ENCODE data around the gene CCDC187. TPM values are rescaled to one million over a fixed set of nuclear protein-coding genes. Genes with fewer than 3 reads are reported as not detected.

Gene CCDC187
- total RNA-seq, 1 experiment from 2014 or later: 0.04 TPM

GRCh38 chr9:136274786-136275654 is 28.9 kb downstream of the CCDC187 start:
- DNase-seq (ENCODE audit: low spot score): no peak
- no peaks in the 10 kb centered on the region for H3K36me3 Mint-ChIP-seq
- H3K27me3 Mint-ChIP-seq (ENCODE audit: low read depth): no peaks in the 10 kb centered on the region
- ATAC-seq: no peak
- H3K4me3 Mint-ChIP-seq: no peak overlapping the region
- POLR2A ChIA-PET: interaction anchor here (1.5 kb wide), 1 partner anchor 14 kb away, joined by 4 read pairs; no protein-coding TSS in a partner anchor
- H3K4me1 Mint-ChIP-seq: peaks cover 1% of the 10 kb centered on the region
- H3K27ac Mint-ChIP-seq: no peak overlapping the region
- H3K9me3 Mint-ChIP-seq: peaks cover 2% of the 10 kb centered on the region; the same call in 1 of the 2 replicates
- no peak for TF ChIP-seq ZNF281 (CRISPR knock-in tag; IDR thresholded peaks at IDR 0.05)
- no peak for TF ChIP-seq FOXP4 (CRISPR knock-in tag; IDR thresholded peaks at IDR 0.05)
- TF ChIP-seq JAZF1 (CRISPR knock-in tag; IDR thresholded peaks at IDR 0.05): no peak
- TF ChIP-seq USF1 (CRISPR knock-in tag; IDR thresholded peaks at IDR 0.05): no peak
- CTCF ChIA-PET: interaction anchor here (0.6 to 3.3 kb wide), 13 partner anchors 8 to 153 kb away, joined by 3 to 20 read pairs (median 5); no protein-coding TSS in a partner anchor

- Mint-ChIP-seq H3K27ac (no peak overlapping the region), H3K9me3 (no peaks in the 10 kb centered on the region), H3K36me3 (no peaks in the 10 kb centered on the region), H3K27me3 (ENCODE audit: low read depth) (no peaks in the 10 kb centered on the region), H3K4me1 (peaks cover 6% of the 10 kb centered on the region), H3K4me3 (no peak overlapping the region)
- POLR2A ChIA-PET: no interaction called here
- CTCF ChIA-PET: interaction anchor here (0.6 kb wide), 1 partner anchor 11 kb away, joined by 3 read pairs; no protein-coding TSS in a partner anchor
- no peak for TF ChIP-seq SP1 (CRISPR knock-in tag; conservative IDR thresholded peaks at IDR 0.05)
- no peak for TF ChIP-seq FOXK1 (CRISPR knock-in tag; IDR thresholded peaks at IDR 0.05)
- TF ChIP-seq AFF4 (CRISPR knock-in tag; IDR thresholded peaks at IDR 0.05; ENCODE audit: borderline replicate concordance): no peak
- no peak for TF ChIP-seq ZNF121 (CRISPR knock-in tag; IDR thresholded peaks at IDR 0.05)
- TF ChIP-seq E2F5 (CRISPR knock-in tag; IDR thresholded peaks at IDR 0.05): no peak
- no peak for TF ChIP-seq KAT7 (CRISPR knock-in tag; IDR thresholded peaks at IDR 0.05; ENCODE audit: borderline replicate concordance)
- no peak for TF ChIP-seq FOXJ3 (CRISPR knock-in tag; IDR thresholded peaks at IDR 0.05; ENCODE audit: borderline replicate concordance)
- TF ChIP-seq CBFB (CRISPR knock-in tag; IDR thresholded peaks at IDR 0.05; ENCODE audit: low read depth): no peak
- no peak for TF ChIP-seq CREB1 (CRISPR knock-in tag; IDR thresholded peaks at IDR 0.05)
- TF ChIP-seq ZNF396 (CRISPR knock-in tag; IDR thresholded peaks at IDR 0.05; ENCODE audit: borderline replicate concordance): no peak
- no peak for TF ChIP-seq ZNF416 (CRISPR knock-in tag; IDR thresholded peaks at IDR 0.05)
- no peak for TF ChIP-seq JAZF1 (CRISPR knock-in tag; IDR thresholded peaks at IDR 0.05)
- ATAC-seq (no peak), DNase-seq (ENCODE audit: low spot score) (no peak)
These were observed 29.7 kb downstream of the CCDC187 start for GRCh38 chr9:136273921-136274785.
